Dermis blood vessel endothelial cell (primary cell): ENCODE measurements around the gene MYO15A. TPM values are rescaled to one million over a fixed set of nuclear protein-coding genes. Genes with fewer than 3 reads are reported as not detected.

Source experiments
- DNase-seq: peaks from one replicate; pipeline ENCODE4 v3.0.0; 2010
- total RNA-seq: library from RNA; depleted of rRNA; stranded (reverse); fragments of >200 nt; gene quantifications from 2 replicates; pipeline ENCODE4 v1.2.3, GENCODE V29; 2014

The MYO15A gene
- total RNA-seq, 1 donor from 2014 or later = under 0.01 TPM

GRCh38 chr17:18129041-18129502 is 20.5 kb downstream of the MYO15A start:
- peak; percentile 33 for DNase-seq

- no peak for DNase-seq
These were observed 24.2 kb downstream of the MYO15A start for GRCh38 chr17:18132711-18133110.

- DNase-seq = no peak
These were observed 27.8 kb downstream of the MYO15A start for GRCh38 chr17:18136357-18136756.

DNA sequence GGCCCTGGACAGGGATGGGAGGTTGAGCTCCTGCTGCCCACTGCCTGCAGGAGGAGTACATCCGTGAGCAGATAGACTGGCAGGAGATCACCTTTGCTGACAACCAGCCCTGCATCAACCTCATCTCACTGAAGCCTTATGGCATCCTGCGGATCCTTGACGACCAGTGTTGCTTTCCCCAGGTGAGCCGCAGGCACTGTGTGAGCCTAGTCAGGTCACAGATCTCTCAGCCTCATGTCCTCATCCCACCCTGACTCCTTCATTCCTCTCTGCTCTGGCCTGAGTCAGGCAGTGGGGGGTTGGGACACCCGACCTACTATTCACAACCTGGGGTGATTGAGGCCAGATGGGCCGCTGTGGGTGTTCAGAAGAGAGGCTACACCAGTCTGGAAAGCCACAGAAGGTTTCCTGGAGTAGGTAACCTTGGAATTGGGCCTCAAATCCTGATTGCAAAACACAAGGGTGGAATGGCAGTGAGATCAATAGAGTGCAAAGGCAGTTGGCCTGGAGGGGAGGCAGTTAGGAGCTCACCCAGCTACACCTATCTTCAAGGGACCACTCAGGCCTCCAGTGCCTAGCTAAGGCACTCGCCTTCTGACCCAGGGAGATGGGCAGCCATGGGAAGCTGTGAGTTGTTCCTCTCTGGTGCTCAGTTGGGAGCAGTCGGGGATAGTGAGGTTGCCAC is 29.7 kb downstream of the MYO15A start:
- no peak for DNase-seq

DNA sequence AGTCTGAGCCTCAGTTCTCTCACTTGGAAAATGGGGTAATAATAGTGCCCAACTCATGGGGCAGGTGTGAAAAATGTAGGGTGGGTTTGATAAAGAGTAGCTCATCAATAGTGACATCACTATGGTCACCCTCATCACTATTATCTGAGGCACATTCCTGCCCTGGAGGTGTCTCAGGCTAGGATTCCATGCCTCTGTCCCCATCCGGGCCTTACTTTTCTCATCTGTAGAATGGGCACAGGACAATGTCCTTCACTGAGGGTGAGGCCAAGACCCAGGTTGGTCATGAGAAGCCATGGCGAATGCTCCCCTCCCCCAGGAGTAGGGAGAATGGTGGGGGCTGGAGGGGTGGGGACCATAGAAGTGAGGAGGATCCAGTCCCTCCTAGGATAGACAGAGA is 30.5 kb downstream of the MYO15A start:
- DNase-seq = no peak

- DNase-seq = no peak
These were observed 30.9 kb downstream of the MYO15A start for GRCh38 chr17:18139498-18139897.

DNA sequence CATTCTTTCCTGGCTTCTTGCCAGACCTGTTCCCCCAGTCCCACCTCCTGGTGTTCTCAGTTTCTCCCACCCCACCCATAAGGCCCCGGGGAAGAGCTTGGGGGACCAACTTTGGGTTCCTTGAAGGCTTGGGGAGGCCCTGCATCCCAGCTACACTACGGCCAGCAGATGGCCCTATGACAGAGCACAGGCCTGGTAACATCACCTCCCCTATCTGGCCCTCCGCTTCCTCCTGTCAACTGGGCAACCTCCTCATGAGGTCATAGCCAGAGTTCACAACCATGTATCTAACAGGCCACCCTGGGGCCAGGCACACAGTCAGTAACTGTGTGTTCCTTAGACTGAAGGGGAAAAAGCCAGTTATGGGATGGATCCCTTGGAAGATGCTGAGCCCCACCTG is 31.4 kb downstream of the MYO15A start:
- DNase-seq = peak; percentile 36

GRCh38 chr17:18140648-18141047 is 32.1 kb downstream of the MYO15A start:
- no peak for DNase-seq

GRCh38 chr17:18141210-18141803 is 32.8 kb downstream of the MYO15A start:
- peak; percentile 76 for DNase-seq

- no peak for DNase-seq
These were observed 33.9 kb downstream of the MYO15A start for GRCh38 chr17:18142417-18142816.

DNA sequence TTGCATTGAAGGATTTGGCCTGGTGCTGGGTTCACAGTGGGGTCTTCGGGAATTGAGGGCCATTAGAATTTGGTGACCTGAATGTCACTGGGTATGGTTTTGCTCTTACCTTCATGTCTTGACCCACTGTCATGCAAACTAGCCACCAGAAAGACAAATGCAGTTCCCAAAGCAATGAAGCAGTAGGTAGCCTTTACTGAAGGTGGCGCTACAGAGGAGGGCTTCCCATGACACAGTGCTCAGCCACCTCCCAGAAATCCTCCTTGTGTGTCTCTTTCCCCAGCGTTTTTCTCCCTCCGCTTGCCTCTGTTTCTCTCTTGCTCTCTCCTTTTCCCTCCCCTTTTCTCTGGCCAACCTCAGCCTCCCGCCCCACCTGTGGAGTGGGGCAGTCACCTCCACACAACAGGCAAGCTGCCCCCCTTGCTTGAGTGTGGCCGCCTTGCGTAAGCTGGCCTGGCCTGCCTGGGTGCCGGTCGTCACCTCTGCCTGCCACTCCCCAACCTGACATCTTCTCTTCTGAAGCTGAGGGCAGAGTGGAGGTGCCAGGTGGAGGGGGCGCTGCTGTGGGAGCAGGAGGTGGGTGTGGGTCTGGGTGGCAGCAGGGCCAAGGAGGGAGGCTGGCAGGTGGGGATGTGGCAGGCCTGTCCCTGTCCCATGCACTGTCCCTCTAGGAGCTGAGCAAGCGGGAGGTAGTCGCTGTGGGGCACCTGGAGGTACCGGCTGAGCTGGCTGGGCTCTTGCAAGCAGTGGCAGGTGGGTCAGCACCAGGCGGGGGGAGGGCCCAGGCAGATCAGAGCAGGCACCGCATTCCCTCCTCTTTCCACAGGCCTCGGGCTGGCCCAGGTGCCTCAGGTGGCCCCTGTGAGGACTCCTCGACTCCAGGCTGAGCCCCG is 34.7 kb downstream of the MYO15A start:
- DNase-seq = peak; percentile 45

GRCh38 chr17:18144261-18144660 is 35.7 kb downstream of the MYO15A start:
- no peak for DNase-seq

DNA sequence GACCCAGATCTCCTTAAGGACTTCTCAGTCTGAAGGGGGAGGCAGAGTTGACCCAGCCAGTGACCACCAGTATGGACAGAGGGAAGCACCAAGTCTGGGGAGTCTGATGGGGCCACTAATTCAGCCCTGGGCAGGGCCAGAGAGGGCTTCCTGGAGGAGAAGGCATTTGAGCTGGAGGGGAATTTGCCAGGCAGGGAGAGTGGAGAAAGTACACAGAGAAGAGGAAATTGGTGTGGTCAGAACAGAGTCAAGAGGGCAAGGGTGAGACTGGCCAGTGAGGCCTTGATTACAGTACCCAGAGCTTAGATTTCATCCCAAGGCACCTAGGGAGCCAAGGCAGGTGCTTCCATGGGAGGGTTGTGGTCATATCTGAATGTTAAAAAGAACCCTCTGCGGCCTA is 36.3 kb downstream of the MYO15A start:
- no peak for DNase-seq

DNA sequence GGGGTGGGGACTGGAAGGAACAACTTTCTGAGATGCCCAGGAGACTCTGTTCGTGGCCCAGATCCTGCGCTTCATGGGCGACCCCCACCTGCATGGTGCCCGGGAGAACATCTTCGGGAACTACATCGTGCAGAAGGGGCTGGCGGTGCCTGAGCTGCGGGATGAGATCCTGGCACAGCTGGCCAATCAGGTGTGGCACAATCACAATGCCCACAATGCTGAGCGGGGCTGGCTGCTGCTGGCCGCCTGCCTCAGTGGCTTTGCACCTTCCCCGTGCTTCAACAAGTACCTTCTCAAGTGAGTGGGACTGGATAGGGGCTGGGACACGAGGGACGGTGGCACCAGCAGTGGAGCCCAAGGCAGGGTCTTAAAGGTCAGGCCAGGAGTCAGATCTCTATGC is 37.3 kb downstream of the MYO15A start:
- no peak for DNase-seq

DNA sequence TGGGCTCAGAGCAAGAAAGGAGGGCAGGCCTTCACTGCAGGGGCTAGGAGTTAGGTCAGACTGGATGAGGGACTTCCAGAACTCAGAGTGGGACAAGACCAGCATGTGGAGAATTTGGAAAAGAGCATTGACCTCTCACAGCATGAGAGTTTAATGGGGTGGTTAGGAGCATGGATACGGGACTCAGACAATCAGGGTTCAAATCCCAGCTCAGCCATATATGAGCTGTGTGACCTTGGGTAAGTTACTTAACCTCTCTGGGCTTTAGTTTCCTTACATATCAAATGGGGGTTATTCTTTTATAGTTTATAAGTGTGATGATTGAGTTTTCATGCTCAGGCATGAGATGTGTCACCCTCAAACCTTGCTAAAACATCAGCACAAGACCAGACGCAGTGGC is 37.7 kb downstream of the MYO15A start:
- DNase-seq = no peak

DNA sequence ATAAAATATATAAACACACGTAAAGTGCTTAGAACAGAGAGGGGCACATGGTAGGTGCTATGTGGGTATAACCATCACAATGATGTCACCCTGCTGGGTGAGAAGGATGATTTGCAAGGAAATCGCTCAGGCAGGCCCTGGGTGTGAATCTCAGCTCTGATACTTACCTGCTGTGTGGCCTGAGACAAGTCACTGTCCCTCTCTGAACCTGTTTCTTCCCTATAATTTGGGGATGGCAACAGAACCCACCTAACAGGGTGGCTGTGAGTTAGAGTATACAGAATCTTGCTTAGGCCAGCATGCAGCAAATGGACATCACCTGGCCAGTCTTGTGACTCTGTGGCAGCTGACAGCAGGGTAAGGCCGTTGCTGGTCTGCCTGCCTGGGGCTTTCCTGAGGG is 38.4 kb downstream of the MYO15A start:
- DNase-seq = no peak

DNA sequence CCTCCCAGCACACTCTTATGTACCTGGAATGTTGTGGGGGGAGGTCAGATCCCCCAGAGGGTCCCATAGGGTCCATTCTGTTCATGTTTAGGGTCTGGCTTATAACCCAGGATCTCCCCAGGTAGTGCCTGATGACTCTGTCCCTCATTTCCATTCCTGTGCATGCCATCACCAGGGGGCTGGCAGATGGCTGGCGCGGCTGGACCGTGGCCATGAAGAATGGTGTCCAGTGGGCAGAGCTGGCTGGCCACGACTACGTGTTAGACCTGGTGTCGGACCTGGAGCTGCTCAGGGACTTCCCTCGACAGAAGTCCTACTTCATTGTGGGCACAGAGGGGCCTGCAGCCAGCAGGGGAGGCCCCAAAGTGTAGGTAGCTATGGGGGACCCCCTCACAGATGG is 40.0 kb downstream of the MYO15A start:
- DNase-seq = no peak

DNA sequence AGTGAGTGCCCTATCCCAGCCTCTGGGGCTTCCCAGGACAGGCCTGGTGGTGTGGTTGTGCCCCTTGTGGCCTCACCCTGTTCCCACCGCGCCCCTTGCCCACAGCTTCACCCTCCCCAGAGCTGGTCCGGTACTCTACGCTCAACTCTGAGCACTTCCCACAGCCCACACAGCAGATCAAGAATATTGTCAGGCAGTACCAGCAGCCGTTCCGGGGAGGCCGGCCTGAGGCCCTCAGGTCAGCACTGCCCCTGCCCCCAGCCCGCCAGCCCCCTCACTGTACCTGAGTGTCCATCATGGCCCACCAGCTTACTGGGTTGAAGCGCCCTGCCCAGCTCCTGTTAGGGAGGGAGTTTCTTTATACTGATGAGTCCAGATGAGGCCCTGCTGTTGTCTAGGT is 42.7 kb downstream of the MYO15A start:
- no peak for DNase-seq

- no peak for DNase-seq
These were observed 46.6 kb downstream of the MYO15A start for GRCh38 chr17:18155179-18155578.

- DNase-seq = peak; percentile 33
These were observed 47.8 kb downstream of the MYO15A start for GRCh38 chr17:18156171-18156975.

DNA sequence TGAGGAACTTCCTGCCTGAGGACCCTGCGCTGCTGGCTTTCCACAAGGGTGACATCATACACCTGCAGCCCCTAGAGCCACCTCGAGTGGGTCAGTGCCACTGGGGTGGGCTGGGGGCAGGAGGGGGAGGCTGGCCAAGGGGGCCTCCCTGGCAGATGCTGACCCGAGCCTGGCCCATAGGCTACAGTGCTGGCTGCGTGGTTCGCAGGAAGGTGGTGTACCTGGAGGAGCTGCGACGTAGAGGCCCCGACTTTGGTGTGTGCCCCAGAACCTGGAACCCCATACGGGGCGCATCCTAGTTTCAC is 48.4 kb downstream of the MYO15A start:
- no peak for DNase-seq

- no peak for DNase-seq
These were observed 48.9 kb downstream of the MYO15A start for GRCh38 chr17:18157354-18157985.
